GM19035 (cell line): Measurements from ENCODE around the gene TYW1B.
"Not testable (repeated sequence)": the region's sequence is repeated elsewhere in the genome, so short reads cannot be mapped to it uniquely, and the experiment has no call there.

Source experiments
- ATAC-seq: cut with Tn5 transposase; IDR thresholded peaks from one replicate; pipeline ENCODE4 v1.9.1; 2021; ENCODE audit not compliant: unreplicated experiment

The TYW1B gene

GRCh38 chr7:72760602-72761001 is 67.4 kb downstream of the TYW1B start:
- no peak for ATAC-seq

GRCh38 chr7:72754312-72754711 is 73.7 kb downstream of the TYW1B start:
- ATAC-seq: no peak

- ATAC-seq: no peak
These were observed 74.2 kb downstream of the TYW1B start for GRCh38 chr7:72753781-72754180.

- not testable (repeated sequence) for ATAC-seq
These were observed 74.8 kb downstream of the TYW1B start for GRCh38 chr7:72753229-72753628.

- ATAC-seq: no peak
These were observed 76.0 kb downstream of the TYW1B start for GRCh38 chr7:72751978-72752377.

- no peak for ATAC-seq
These were observed 76.6 kb downstream of the TYW1B start for GRCh38 chr7:72751378-72751777.

GRCh38 chr7:72748649-72749048 is 79.4 kb downstream of the TYW1B start:
- not testable (repeated sequence) for ATAC-seq

GRCh38 chr7:72744244-72744926 is 83.6 kb downstream of the TYW1B start:
- not testable (repeated sequence) for ATAC-seq

GRCh38 chr7:72743801-72744200 is 84.2 kb downstream of the TYW1B start:
- ATAC-seq: not testable (repeated sequence)

- not testable (repeated sequence) for ATAC-seq
These were observed 88.3 kb downstream of the TYW1B start for GRCh38 chr7:72739716-72740115.

- ATAC-seq: not testable (repeated sequence)
These were observed 92.1 kb downstream of the TYW1B start for GRCh38 chr7:72735855-72736254.

GRCh38 chr7:72730815-72731214 is 97.2 kb downstream of the TYW1B start:
- ATAC-seq: not testable (repeated sequence)

- ATAC-seq: not testable (repeated sequence)
These were observed 97.6 kb downstream of the TYW1B start for GRCh38 chr7:72730384-72730783.

- not testable (repeated sequence) for ATAC-seq
These were observed 98.9 kb downstream of the TYW1B start for GRCh38 chr7:72729130-72729529.

GRCh38 chr7:72722694-72723093 is 105.3 kb downstream of the TYW1B start:
- not testable (repeated sequence) for ATAC-seq

GRCh38 chr7:72720890-72721289 is 107.1 kb downstream of the TYW1B start:
- ATAC-seq: not testable (repeated sequence)

- not testable (repeated sequence) for ATAC-seq
These were observed 110.7 kb downstream of the TYW1B start for GRCh38 chr7:72717252-72717774.

- not testable (repeated sequence) for ATAC-seq
These were observed 116.1 kb downstream of the TYW1B start for GRCh38 chr7:72711927-72712326.

- no peak for ATAC-seq
These were observed 117.0 kb downstream of the TYW1B start for GRCh38 chr7:72710983-72711382.

- ATAC-seq: no peak
These were observed 118.1 kb downstream of the TYW1B start for GRCh38 chr7:72709909-72710308.

GRCh38 chr7:72708371-72709050 is 119.5 kb downstream of the TYW1B start:
- not testable (repeated sequence) for ATAC-seq

- no peak for ATAC-seq
These were observed 121.5 kb downstream of the TYW1B start for GRCh38 chr7:72706521-72706920.
